HCT116 (cell line): ENCODE measurements around the gene CACNA1S. TPM values are rescaled to one million over a fixed set of nuclear protein-coding genes. Genes with fewer than 3 reads are reported as not detected.
A peak's percentile ranks its signal among the peaks of the same experiment; 100 is the strongest.

ENCODE experiments used
- ATAC-seq: fragments of 200-7000 bp; cut with Tn5 transposase; 2 replicates; pipeline ENCODE4 v1.9.1; 2020; ENCODE audit warnings: mild to moderate bottlenecking, moderate library complexity
- BruUV-seq: library from RNA; stranded (reverse); fragments of 400-500 nt; replicated peaks from 2 replicates; lab custom pipeline; 2021; lab: Mats Ljungman, UMichigan
- CTCF ChIA-PET: fragments of 300-600 bp; sonication (Branson Sonifier 250); formaldehyde crosslinking; loops from one replicate; lab custom pipeline; 2021; ENCODE audit warnings: antibody characterized with exemption; lab: Charles Lee
- POLR2A ChIA-PET: fragments of 300-600, 350-600 bp; sonication (Branson Sonifier 250); formaldehyde crosslinking; loops from one replicate; lab custom pipeline; 2021; ENCODE audit warnings: antibody characterized with exemption; lab: Charles Lee
- RAD21 ChIA-PET, 2 experiments: fragments of 300-600 bp; sonication (Branson Sonifier 250); formaldehyde crosslinking; loops; one replicate each; lab custom pipeline; 2023; ENCODE audit warnings: low total read pairs in 2 of 2; ENCODE audit not compliant: uncharacterized antibody in 2 of 2, unreplicated experiment in 2 of 2, low non-redundant PET in 1 of 2; lab: Charles Lee
- DNase-seq: peaks from one replicate; pipeline ENCODE4 v3.0.0-alpha.2; 2010; ENCODE audit warnings: low read depth, low spot score
- H2AFZ ChIP-seq: fragments of 200-600 bp; shearing (Covaris generic), sonication (generic); 2 replicates; pipeline ENCODE4 v1.6.1; 2017; ENCODE audit warnings: low read depth, mixed run types, mixed read lengths, antibody characterized with exemption, low read length; ENCODE audit not compliant: poor library complexity, severe bottlenecking
- H3K27ac ChIP-seq: 2 replicates; pipeline ENCODE4 v1.5.1; 2012; ENCODE audit warnings: low read depth, low read length
- H3K27me3 ChIP-seq: fragments of 200-600 bp; sonication (generic); 2 replicates; pipeline ENCODE4 v1.6.1; 2016; ENCODE audit warnings: mixed run types, low read length, mixed read lengths; ENCODE audit not compliant: insufficient read depth
- H3K36me3 ChIP-seq, 2 experiments: fragments of 200-500 bp in 1 of 2; fragments of 200-600 bp in 1 of 2; sonication (Bioruptor generic) in 1 of 2; sonication (generic) in 1 of 2; 2 replicates each; pipeline versions ENCODE4 v1.5.1 to v1.6.1; 2014 to 2016; ENCODE audit warnings: low read length in 2 of 2, inconsistent platforms in 1 of 2, mixed read lengths in 1 of 2, mixed run types in 1 of 2; ENCODE audit not compliant: insufficient read depth in 2 of 2, control insufficient read depth in 1 of 2
- H3K4me1 ChIP-seq, 2 experiments: fragments of 200-600 bp in 1 of 2; sonication (generic) in 1 of 2; 2 replicates each; pipeline versions ENCODE4 v1.5.1 to v1.6.1; 2012 to 2017; ENCODE audit warnings: low read length in 2 of 2, inconsistent platforms in 1 of 2, mild to moderate bottlenecking in 1 of 2, mixed read lengths in 1 of 2, mixed run types in 1 of 2, moderate library complexity in 1 of 2; ENCODE audit not compliant: insufficient read depth in 2 of 2, control insufficient read depth in 1 of 2
- H3K4me2 ChIP-seq: fragments of 200-600 bp; sonication (generic); 2 replicates; pipeline ENCODE4 v1.6.1; 2017; ENCODE audit warnings: mixed run types, low read length, mixed read lengths
- H3K4me3 ChIP-seq, 2 experiments: fragments of 200-600 bp in 1 of 2; sonication (generic) in 1 of 2; replicated peaks in 1 of 2; 2 replicates each; pipeline ENCODE4 v1.5.1; 2011 to 2016; ENCODE audit warnings: low read length in 2 of 2, control low read depth in 1 of 2, low read depth in 1 of 2, mild to moderate bottlenecking in 1 of 2, mixed read lengths in 1 of 2, mixed run types in 1 of 2
- H3K79me2 ChIP-seq: fragments of 200-600 bp; sonication (generic); 2 replicates; pipeline ENCODE4 v1.6.1; 2017; ENCODE audit warnings: mild to moderate bottlenecking, mixed run types, low read length, moderate library complexity, mixed read lengths; ENCODE audit not compliant: insufficient read depth
- H3K9ac ChIP-seq: fragments of 200-600 bp; sonication (generic); 2 replicates; pipeline ENCODE4 v1.6.1; 2016; ENCODE audit warnings: low read length, mixed read lengths
- H3K9me2 ChIP-seq: fragments of 200-600 bp; sonication (generic), shearing (Covaris generic); 2 replicates; pipeline ENCODE4 v1.6.1; 2017; ENCODE audit warnings: mixed run types, mild to moderate bottlenecking, moderate library complexity; ENCODE audit not compliant: insufficient read depth
- H3K9me3 ChIP-seq, 2 experiments: fragments of 200-500 bp in 1 of 2; fragments of 200-600 bp in 1 of 2; sonication (Bioruptor generic) in 1 of 2; sonication (generic) in 1 of 2; 2 replicates each; pipeline ENCODE4 v1.6.1; 2014 to 2017; ENCODE audit warnings: low read length in 2 of 2, mixed read lengths in 2 of 2, inconsistent platforms in 1 of 2, low read depth in 1 of 2, mild to moderate bottlenecking in 1 of 2, mixed run types in 1 of 2, moderate library complexity in 1 of 2; ENCODE audit not compliant: control insufficient read depth in 1 of 2, insufficient read depth in 1 of 2
- H4K20me1 ChIP-seq: fragments of 200-600 bp; sonication (generic), shearing (Covaris generic); 2 replicates; pipeline ENCODE4 v1.6.1; 2017; ENCODE audit warnings: mixed run types, mild to moderate bottlenecking, moderate library complexity; ENCODE audit not compliant: insufficient read depth
- CEBPB ChIP-seq: IDR thresholded peaks from 2 replicates; pipeline ENCODE4 v1.6.1; 2012; ENCODE audit warnings: low read depth
- EGR1 ChIP-seq: IDR thresholded peaks from 2 replicates; pipeline ENCODE4 v1.6.1; 2012; ENCODE audit warnings: low read depth
- ELF1 ChIP-seq: IDR thresholded peaks from 2 replicates; pipeline ENCODE4 v1.6.1; 2012; ENCODE audit warnings: low read depth, borderline replicate concordance
- EZH2phosphoT487 ChIP-seq: fragments of 200-600 bp; IDR thresholded peaks from 2 replicates; pipeline ENCODE4 v1.6.1; 2018; ENCODE audit warnings: antibody characterized with exemption, borderline replicate concordance
- FOSL1 ChIP-seq: IDR thresholded peaks from 2 replicates; pipeline ENCODE4 v1.6.1; 2012; ENCODE audit warnings: low read depth
- JUND ChIP-seq: IDR thresholded peaks from 2 replicates; pipeline ENCODE4 v1.6.1; 2012
- POLR2A ChIP-seq: IDR thresholded peaks from 2 replicates; pipeline ENCODE4 v1.7.0; 2011; ENCODE audit warnings: borderline replicate concordance; ENCODE audit not compliant: insufficient read depth, insufficient read length; ENCODE audit errors: extremely low read depth
- POLR2AphosphoS5 ChIP-seq: IDR thresholded peaks from 2 replicates; pipeline ENCODE4 v1.6.1; 2011; ENCODE audit warnings: mild to moderate bottlenecking, low read depth, low read length, moderate library complexity
- RAD21 ChIP-seq: IDR thresholded peaks from 2 replicates; pipeline ENCODE4 v1.6.1; 2012; ENCODE audit warnings: low read depth, mild to moderate bottlenecking
- SRF ChIP-seq: IDR thresholded peaks from 2 replicates; pipeline ENCODE4 v1.6.1; 2012; ENCODE audit warnings: low read depth
- TCF7L2 ChIP-seq: IDR thresholded peaks from 2 replicates; pipeline ENCODE4 v1.7.0; 2011; ENCODE audit warnings: borderline replicate concordance, inconsistent platforms; ENCODE audit not compliant: insufficient read depth, insufficient read length; ENCODE audit errors: extremely low read depth
- YY1 ChIP-seq: IDR thresholded peaks from 2 replicates; pipeline ENCODE4 v1.6.1; 2011; ENCODE audit warnings: low read length, low read depth, moderate library complexity, mild to moderate bottlenecking; ENCODE audit not compliant: insufficient replicate concordance; ENCODE audit errors: extremely low read depth
- ZFX ChIP-seq: fragments of 450-650 bp; IDR thresholded peaks from 2 replicates; pipeline ENCODE4 v1.6.1; 2017
- ZNF274 ChIP-seq: fragments of 200-500 bp; sonication (Bioruptor generic); IDR thresholded peaks from 2 replicates; pipeline ENCODE4 v1.6.1; 2014; ENCODE audit warnings: mild to moderate bottlenecking, low read depth, low read length, inconsistent platforms
- intact Hi-C: fragments of 100-400 bp; cut with micrococcal nuclease; formaldehyde crosslinking; loops from 2 replicates; pipeline ENCODE4 v1.10.0; 2022
- total RNA-seq: library from RNA; stranded (reverse); gene quantifications from one replicate; pipeline ENCODE4 v1.2.1, GENCODE V29; 2021; ENCODE audit not compliant: unreplicated experiment
- TF ChIP-seq, protein P1 (sequence below): IDR thresholded peaks from 2 replicates; pipeline ENCODE4 v1.6.1; 2012
- TF ChIP-seq, protein P2 (sequence below), 3 experiments: fragments of 200-600 bp in 1 of 3; sonication (generic) in 1 of 3; IDR thresholded peaks in 2 of 3; conservative IDR thresholded peaks in 1 of 3; 2 replicates each; pipeline ENCODE4 v1.5.1; 2012 to 2017; ENCODE audit warnings: low read depth in 2 of 3, low read length in 2 of 3, antibody characterized with exemption in 1 of 3, borderline replicate concordance in 1 of 3, control low read depth in 1 of 3, mild to moderate bottlenecking in 1 of 3, mixed read lengths in 1 of 3, mixed run types in 1 of 3, moderate library complexity in 1 of 3; ENCODE audit not compliant: insufficient read depth in 1 of 3
- TF ChIP-seq, protein P3 (sequence below): IDR thresholded peaks from 2 replicates; pipeline ENCODE4 v1.6.1; 2011; ENCODE audit warnings: mild to moderate bottlenecking, low read length, moderate library complexity; ENCODE audit not compliant: insufficient replicate concordance; ENCODE audit errors: extremely low read depth
- TF ChIP-seq, protein P4 (sequence below): IDR thresholded peaks from 2 replicates; pipeline ENCODE4 v1.6.1; 2012; ENCODE audit warnings: low read depth

The CACNA1S gene
- total RNA-seq, 1 experiment from 2014 or later: not detected

DNA sequence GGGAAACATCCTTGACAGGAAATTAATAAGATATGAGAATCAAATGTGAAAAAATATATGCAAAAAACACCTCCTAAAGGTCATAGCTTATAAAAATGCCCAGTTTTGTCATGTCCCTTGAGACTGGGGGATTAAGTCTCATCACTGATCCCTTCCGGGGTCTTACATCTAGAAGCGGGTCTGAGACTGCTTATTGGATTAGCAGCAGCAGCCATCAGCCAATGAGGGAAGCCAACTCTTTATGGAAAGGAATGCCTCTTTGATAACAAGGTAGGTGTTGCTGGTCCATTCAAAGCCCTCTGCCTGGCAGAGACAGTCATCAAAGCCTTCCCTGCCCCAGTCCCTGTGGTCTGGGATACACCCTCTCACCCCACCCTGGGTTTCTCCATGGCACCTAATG, 3.9 kb upstream of the CACNA1S start:
- Histone ChIP-seq H3K79me2 (no peaks in the 10 kb centered on the region), H3K9me3 (no peaks in the 10 kb centered on the region), H3K9me2 (no peaks in the 10 kb centered on the region), H3K4me3 (no peak overlapping the region), H3K27me3 (0 out of 2 replicates have a peak, but pooled peaks cover 4% of the 10 kb centered on the region), H3K4me2 (no peak overlapping the region), H3K36me3 (no peaks in the 10 kb centered on the region), H2AFZ (no peak overlapping the region), H3K4me1 (peaks cover 6 to 20% of the 10 kb centered on the region in 2 experiments; a peak in 3 of 4 replicates), H3K27ac (no peak overlapping the region), H4K20me1 (no peaks in the 10 kb centered on the region), H3K9ac (no peak overlapping the region)
- ATAC-seq: no peak
- POLR2A ChIA-PET: no interaction called here
- no peak for TF ChIP-seq ZFX
- TF ChIP-seq CEBPB: no peak
- TF ChIP-seq, protein P1, sequence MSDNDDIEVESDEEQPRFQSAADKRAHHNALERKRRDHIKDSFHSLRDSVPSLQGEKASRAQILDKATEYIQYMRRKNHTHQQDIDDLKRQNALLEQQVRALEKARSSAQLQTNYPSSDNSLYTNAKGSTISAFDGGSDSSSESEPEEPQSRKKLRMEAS: no peak
- no peak for TF ChIP-seq EGR1
- no peak for TF ChIP-seq ELF1
- no peak for TF ChIP-seq TCF7L2
- no peak for TF ChIP-seq POLR2A
- no peak for TF ChIP-seq EZH2phosphoT487
- TF ChIP-seq, protein P2, sequence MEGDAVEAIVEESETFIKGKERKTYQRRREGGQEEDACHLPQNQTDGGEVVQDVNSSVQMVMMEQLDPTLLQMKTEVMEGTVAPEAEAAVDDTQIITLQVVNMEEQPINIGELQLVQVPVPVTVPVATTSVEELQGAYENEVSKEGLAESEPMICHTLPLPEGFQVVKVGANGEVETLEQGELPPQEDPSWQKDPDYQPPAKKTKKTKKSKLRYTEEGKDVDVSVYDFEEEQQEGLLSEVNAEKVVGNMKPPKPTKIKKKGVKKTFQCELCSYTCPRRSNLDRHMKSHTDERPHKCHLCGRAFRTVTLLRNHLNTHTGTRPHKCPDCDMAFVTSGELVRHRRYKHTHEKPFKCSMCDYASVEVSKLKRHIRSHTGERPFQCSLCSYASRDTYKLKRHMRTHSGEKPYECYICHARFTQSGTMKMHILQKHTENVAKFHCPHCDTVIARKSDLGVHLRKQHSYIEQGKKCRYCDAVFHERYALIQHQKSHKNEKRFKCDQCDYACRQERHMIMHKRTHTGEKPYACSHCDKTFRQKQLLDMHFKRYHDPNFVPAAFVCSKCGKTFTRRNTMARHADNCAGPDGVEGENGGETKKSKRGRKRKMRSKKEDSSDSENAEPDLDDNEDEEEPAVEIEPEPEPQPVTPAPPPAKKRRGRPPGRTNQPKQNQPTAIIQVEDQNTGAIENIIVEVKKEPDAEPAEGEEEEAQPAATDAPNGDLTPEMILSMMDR (IDR thresholded peaks at IDR 0.05 in 2 of 3, conservative IDR thresholded peaks at IDR 0.05 in 1 of 3; ENCODE audit: borderline replicate concordance in 1 of 3, insufficient read depth in 1 of 3, low read depth in 2 of 3, low read length in 2 of 3): no peak
- TF ChIP-seq JUND: no peak
- TF ChIP-seq FOSL1: no peak
- TF ChIP-seq ZNF274: no peak
- TF ChIP-seq, protein P3, sequence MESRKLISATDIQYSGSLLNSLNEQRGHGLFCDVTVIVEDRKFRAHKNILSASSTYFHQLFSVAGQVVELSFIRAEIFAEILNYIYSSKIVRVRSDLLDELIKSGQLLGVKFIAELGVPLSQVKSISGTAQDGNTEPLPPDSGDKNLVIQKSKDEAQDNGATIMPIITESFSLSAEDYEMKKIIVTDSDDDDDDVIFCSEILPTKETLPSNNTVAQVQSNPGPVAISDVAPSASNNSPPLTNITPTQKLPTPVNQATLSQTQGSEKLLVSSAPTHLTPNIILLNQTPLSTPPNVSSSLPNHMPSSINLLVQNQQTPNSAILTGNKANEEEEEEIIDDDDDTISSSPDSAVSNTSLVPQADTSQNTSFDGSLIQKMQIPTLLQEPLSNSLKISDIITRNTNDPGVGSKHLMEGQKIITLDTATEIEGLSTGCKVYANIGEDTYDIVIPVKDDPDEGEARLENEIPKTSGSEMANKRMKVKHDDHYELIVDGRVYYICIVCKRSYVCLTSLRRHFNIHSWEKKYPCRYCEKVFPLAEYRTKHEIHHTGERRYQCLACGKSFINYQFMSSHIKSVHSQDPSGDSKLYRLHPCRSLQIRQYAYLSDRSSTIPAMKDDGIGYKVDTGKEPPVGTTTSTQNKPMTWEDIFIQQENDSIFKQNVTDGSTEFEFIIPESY: no peak
- TF ChIP-seq SRF: no peak
- no peak for TF ChIP-seq RAD21
- TF ChIP-seq YY1: no peak
- TF ChIP-seq POLR2AphosphoS5: no peak
- TF ChIP-seq, protein P4, sequence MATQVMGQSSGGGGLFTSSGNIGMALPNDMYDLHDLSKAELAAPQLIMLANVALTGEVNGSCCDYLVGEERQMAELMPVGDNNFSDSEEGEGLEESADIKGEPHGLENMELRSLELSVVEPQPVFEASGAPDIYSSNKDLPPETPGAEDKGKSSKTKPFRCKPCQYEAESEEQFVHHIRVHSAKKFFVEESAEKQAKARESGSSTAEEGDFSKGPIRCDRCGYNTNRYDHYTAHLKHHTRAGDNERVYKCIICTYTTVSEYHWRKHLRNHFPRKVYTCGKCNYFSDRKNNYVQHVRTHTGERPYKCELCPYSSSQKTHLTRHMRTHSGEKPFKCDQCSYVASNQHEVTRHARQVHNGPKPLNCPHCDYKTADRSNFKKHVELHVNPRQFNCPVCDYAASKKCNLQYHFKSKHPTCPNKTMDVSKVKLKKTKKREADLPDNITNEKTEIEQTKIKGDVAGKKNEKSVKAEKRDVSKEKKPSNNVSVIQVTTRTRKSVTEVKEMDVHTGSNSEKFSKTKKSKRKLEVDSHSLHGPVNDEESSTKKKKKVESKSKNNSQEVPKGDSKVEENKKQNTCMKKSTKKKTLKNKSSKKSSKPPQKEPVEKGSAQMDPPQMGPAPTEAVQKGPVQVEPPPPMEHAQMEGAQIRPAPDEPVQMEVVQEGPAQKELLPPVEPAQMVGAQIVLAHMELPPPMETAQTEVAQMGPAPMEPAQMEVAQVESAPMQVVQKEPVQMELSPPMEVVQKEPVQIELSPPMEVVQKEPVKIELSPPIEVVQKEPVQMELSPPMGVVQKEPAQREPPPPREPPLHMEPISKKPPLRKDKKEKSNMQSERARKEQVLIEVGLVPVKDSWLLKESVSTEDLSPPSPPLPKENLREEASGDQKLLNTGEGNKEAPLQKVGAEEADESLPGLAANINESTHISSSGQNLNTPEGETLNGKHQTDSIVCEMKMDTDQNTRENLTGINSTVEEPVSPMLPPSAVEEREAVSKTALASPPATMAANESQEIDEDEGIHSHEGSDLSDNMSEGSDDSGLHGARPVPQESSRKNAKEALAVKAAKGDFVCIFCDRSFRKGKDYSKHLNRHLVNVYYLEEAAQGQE: no peak
- intact Hi-C loops: no loop called here
- RAD21 ChIA-PET: no interaction called here
- no peak for DNase-seq
- CTCF ChIA-PET: interaction anchor here (0.7 to 4.0 kb wide), 5 partner anchors 30 to 557 kb away, joined by 3 to 55 read pairs (median 3); no protein-coding TSS in a partner anchor
- TSS peak; percentile 40 for BruUV-seq
